ENCODE results near the gene SFSWAP. TPM values are rescaled to one million over a fixed set of nuclear protein-coding genes. Genes with fewer than 3 reads are reported as not detected.

The SFSWAP gene
- total RNA-seq, 2 donors from 2014 or later: 31.6 to 45.8 TPM

DNA sequence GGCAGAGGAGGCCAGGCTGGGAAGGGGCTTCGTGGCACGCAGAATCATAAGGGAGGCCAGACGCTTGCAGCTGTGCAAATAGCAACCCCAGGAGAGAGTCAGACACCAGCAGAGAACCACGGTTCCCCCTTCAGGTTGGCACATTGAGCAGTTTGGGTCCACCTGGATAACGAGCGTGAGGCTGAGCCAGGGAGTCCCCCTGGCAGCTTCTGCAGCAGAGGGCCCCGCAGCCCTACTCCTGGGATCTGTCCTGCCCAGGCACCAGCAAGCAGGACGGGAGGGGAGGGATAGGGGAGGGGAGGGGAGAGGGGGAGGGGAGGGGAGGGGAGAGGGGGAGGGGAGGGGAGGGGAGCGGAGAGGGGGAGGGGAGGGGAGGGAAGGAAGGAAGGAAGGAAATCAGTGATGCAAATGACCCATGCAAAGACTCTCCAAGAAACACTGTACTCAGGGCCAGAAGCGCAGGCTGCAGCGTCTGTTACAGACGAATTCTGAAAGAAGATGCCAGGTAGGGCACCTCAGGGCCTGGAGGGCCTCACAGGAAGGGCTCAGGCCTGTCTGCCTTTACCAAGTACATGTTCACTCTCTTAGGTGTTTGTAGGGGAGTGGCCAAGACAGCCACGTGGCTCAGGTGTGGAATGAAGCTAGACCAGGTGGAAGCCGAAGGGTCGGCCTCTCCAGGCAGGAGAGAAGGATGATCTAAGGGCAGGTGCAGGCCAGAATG lies 85.0 kb downstream of the SFSWAP start:
- no peak for DNase-seq
- Histone ChIP-seq H3K27ac (no peak overlapping the region), H3K27me3 (no peaks in the 10 kb centered on the region), H3K36me3 (replicated peaks in 1 of 2; ENCODE audit: insufficient read depth in 1 of 2, low read depth in 2 of 2) (peaks cover 0 to 20% of the 10 kb centered on the region in 2 donors), H3K9me3 (no peaks in the 10 kb centered on the region), H3K4me3 (no peak overlapping the region), H3K4me1 (no peaks in the 10 kb centered on the region)
- intact Hi-C loops (cut with DNase I): no loop called here
- TF ChIP-seq POLR2A (IDR thresholded peaks at IDR 0.05): no peak
- TF ChIP-seq, protein P1, sequence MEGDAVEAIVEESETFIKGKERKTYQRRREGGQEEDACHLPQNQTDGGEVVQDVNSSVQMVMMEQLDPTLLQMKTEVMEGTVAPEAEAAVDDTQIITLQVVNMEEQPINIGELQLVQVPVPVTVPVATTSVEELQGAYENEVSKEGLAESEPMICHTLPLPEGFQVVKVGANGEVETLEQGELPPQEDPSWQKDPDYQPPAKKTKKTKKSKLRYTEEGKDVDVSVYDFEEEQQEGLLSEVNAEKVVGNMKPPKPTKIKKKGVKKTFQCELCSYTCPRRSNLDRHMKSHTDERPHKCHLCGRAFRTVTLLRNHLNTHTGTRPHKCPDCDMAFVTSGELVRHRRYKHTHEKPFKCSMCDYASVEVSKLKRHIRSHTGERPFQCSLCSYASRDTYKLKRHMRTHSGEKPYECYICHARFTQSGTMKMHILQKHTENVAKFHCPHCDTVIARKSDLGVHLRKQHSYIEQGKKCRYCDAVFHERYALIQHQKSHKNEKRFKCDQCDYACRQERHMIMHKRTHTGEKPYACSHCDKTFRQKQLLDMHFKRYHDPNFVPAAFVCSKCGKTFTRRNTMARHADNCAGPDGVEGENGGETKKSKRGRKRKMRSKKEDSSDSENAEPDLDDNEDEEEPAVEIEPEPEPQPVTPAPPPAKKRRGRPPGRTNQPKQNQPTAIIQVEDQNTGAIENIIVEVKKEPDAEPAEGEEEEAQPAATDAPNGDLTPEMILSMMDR (IDR thresholded peaks at IDR 0.05): no peak
- 82 to 89% methylated on average over 8 to 13 of the region's 15 CpGs for WGBS, 2 donors
- no peak for ATAC-seq

DNA sequence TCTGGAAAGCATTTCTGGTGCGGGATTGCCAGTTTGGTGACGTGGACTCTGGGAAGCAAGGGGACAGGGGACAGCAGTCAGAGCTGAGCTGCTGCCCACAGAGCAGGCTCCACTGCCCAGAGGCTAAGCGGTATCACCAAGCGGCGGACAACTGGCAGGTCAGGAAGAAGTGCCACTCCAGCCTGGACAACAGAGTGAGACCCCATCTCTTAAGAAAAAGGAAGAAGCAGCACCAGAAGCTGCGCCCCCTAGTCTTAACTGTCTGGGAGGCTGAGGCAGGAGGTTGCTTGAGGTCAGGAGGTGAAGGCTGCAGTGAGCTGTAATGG lies 85.5 kb downstream of the SFSWAP start:
- Histone ChIP-seq H3K27ac (no peak overlapping the region), H3K36me3 (replicated peaks in 1 of 2; ENCODE audit: insufficient read depth in 1 of 2, low read depth in 2 of 2) (peaks cover 0 to 18% of the 10 kb centered on the region in 2 donors), H3K27me3 (no peaks in the 10 kb centered on the region), H3K9me3 (no peaks in the 10 kb centered on the region), H3K4me3 (no peak overlapping the region), H3K4me1 (no peaks in the 10 kb centered on the region)
- TF ChIP-seq, protein P1 (IDR thresholded peaks at IDR 0.05): no peak
- TF ChIP-seq POLR2A (IDR thresholded peaks at IDR 0.05): no peak
- ATAC-seq (no peak), DNase-seq (no peak)
- 94 to 98% methylated on average over 6 of the region's 6 CpGs for WGBS, 2 donors
- intact Hi-C loops (cut with DNase I): no loop called here

DNA sequence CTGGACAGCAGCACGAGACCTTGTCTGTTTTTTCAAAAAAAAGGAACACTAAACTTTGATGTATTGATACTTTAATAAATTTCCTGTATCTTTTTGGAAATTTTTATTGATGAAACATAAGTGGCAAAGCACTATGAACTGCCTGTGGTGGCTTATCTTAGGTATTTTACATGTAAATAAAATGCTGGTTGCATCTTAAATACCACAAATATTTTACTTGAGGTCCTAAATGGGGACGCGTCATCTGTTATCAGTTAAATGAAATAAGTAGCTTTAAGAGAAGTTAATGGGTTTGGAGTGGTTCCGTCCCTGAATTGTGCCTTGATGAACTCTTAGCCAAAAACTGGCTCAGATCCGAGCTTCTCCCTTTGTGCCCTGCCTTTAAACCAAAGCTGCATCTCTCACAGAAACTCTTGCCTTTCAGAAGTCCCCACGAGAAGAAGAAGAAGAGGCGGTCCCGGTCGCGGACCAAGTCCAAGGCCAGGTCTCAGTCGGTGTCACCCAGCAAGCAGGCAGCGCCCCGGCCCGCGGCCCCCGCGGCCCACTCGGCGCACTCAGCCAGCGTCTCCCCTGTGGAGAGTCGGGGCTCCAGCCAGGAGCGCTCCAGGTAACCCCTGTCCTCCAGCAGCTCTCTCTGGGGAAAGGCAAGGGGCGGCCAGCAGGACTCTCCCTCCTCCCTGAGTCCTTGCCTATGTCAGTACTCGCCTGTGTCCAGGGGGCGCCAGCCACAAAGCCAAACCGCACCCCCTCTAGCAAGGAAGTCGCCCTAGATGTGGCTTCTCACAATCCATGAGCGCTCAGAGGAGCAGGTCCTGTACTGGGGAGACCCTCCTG lies 86.1 kb downstream of the SFSWAP start:
- intact Hi-C loops (cut with DNase I): no loop called here
- no peak for DNase-seq
- no peaks in the 10 kb centered on the region for H3K9me3 ChIP-seq
- TF ChIP-seq, protein P1 (IDR thresholded peaks at IDR 0.05): no peak
- no peak for TF ChIP-seq POLR2A (IDR thresholded peaks at IDR 0.05)
- WGBS, 2 donors: 90 to 95% methylated on average over 20 to 25 of the region's 28 CpGs
- H3K36me3 ChIP-seq (replicated peaks in 1 of 2; ENCODE audit: insufficient read depth in 1 of 2, low read depth in 2 of 2): peaks cover 0 to 16% of the 10 kb centered on the region in 2 donors
- no peaks in the 10 kb centered on the region for H3K4me1 ChIP-seq
- no peak overlapping the region for H3K27ac ChIP-seq
- no peak overlapping the region for H3K4me3 ChIP-seq
- no peaks in the 10 kb centered on the region for H3K27me3 ChIP-seq
- ATAC-seq: no peak

DNA sequence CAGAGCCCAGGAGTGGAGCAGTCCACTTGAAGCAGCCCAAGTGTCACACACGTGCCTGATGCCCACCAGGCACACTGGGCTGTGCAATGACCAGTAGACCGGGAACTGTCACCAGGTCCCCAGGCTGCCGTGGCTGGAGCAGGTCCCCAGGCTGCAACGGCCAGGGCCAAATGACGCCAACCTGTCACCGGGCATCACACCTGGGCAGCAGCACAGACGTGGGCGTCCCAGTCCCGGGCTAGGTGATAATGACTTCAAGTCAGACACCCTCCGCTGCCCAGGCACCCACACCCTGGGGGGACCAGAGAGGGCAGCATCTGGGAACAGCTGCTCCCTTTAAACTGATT lies 86.7 kb downstream of the SFSWAP start:
- WGBS, 2 donors: 86 to 92% methylated on average over 2 to 10 of the region's 10 CpGs
- TF ChIP-seq POLR2A (IDR thresholded peaks at IDR 0.05): no peak
- TF ChIP-seq, protein P1 (IDR thresholded peaks at IDR 0.05): no peak
- H3K27ac ChIP-seq: no peak overlapping the region
- DNase-seq (no peak), ATAC-seq (no peak)
- intact Hi-C loops (cut with DNase I): no loop called here
- H3K27me3 ChIP-seq: no peaks in the 10 kb centered on the region
- peaks cover 0 to 14% of the 10 kb centered on the region in 2 donors for H3K36me3 ChIP-seq (replicated peaks in 1 of 2; ENCODE audit: insufficient read depth in 1 of 2, low read depth in 2 of 2)
- H3K9me3 ChIP-seq: no peaks in the 10 kb centered on the region
- H3K4me3 ChIP-seq: no peak overlapping the region
- H3K4me1 ChIP-seq: no peaks in the 10 kb centered on the region
